ENCODE measurements around the gene GSTM2. TPM values are rescaled to one million over a fixed set of nuclear protein-coding genes. Genes with fewer than 3 reads are reported as not detected.

GSTM2 gene
- total RNA-seq, 2 donors from 2014 or later = 18.4 to 30.3 TPM

DNA sequence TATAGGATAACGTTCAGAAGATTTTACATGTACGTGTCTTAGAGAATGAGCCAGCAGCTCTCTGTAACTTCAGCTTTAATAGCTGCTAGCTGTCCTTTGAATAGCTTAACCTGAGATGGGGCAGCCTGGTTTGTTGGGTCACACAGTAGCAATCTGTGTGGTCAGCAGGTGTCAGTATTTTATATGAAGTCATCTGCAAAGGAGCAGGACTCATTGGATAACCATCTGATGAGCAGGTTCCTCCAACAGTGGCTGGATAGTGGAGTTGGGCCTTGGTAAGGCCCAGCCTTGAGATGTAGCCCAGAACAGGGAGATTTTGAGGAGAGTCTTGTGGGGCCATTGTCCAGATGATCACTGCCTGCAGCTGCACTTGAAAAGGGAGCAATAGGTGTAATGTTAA is 50.6 kb downstream of the GSTM2 start:
- Histone ChIP-seq H3K4me3 (ENCODE audit: low read length) (no peak overlapping the region), H3K36me3 (ENCODE audit: control insufficient read depth, insufficient read depth, low read length) (no peaks in the 10 kb centered on the region), H3K9ac (ENCODE audit: extremely low read depth, low read length, poor library complexity, severe bottlenecking) (no peak overlapping the region), H3K27ac (ENCODE audit: low read depth, low read length) (no peak overlapping the region), H3K9me3 (ENCODE audit: control insufficient read depth, low read length) (peaks cover 8% of the 10 kb centered on the region), H3K4me1 (ENCODE audit: control insufficient read depth, insufficient read depth, low read length) (no peaks in the 10 kb centered on the region), H3K27me3 (ENCODE audit: control insufficient read depth, insufficient read depth, low read length, poor library complexity, severe bottlenecking) (no peaks in the 10 kb centered on the region)
- H3K4me1 Mint-ChIP-seq = peaks cover 3% of the 10 kb centered on the region
- no peak overlapping the region for H3K4me3 Mint-ChIP-seq
- peak; percentile 48 for DNase-seq
- H3K27ac Mint-ChIP-seq = no peak overlapping the region
- TF ChIP-seq, protein P1, sequence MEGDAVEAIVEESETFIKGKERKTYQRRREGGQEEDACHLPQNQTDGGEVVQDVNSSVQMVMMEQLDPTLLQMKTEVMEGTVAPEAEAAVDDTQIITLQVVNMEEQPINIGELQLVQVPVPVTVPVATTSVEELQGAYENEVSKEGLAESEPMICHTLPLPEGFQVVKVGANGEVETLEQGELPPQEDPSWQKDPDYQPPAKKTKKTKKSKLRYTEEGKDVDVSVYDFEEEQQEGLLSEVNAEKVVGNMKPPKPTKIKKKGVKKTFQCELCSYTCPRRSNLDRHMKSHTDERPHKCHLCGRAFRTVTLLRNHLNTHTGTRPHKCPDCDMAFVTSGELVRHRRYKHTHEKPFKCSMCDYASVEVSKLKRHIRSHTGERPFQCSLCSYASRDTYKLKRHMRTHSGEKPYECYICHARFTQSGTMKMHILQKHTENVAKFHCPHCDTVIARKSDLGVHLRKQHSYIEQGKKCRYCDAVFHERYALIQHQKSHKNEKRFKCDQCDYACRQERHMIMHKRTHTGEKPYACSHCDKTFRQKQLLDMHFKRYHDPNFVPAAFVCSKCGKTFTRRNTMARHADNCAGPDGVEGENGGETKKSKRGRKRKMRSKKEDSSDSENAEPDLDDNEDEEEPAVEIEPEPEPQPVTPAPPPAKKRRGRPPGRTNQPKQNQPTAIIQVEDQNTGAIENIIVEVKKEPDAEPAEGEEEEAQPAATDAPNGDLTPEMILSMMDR (conservative IDR thresholded peaks at IDR 0.05) = peak; percentile 50
- H3K27me3 Mint-ChIP-seq (ENCODE audit: insufficient read depth) = peaks cover 5% of the 10 kb centered on the region
- H3K36me3 Mint-ChIP-seq (ENCODE audit: low read depth) = no peaks in the 10 kb centered on the region
- H3K9me3 Mint-ChIP-seq = peaks cover 1% of the 10 kb centered on the region
- WGBS, 2 experiments (ENCODE audit: insufficient coverage in 1 of 2, insufficient read length in 1 of 2) = 82 to 90% methylated on average over 2 of the region's 2 CpGs

DNA sequence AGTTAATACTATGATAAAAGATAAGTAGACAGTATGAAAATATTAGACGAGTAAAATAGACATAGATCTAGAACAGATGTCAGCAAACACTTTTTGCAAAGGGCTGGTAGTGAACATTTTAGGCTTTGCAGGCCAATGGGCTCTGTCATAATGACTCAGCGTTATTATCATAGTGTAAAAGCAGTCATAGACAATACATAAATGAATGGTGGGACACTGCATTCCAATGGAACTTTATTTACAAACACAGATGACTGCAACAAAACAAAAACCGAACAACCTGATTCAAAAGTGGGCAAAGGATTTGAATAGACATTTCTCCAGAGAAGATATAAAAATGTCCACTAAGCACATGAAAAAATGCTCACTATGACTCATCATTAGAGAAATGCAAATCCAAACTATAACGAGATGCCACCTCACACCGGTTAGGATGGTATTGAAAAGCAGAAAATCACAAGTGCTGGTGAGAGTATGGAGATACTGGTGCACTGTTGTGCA is 51.5 kb downstream of the GSTM2 start:
- no peak overlapping the region for H3K27ac ChIP-seq (ENCODE audit: low read depth, low read length)
- DNase-seq = no peak
- H3K4me1 ChIP-seq (ENCODE audit: control insufficient read depth, insufficient read depth, low read length) = no peaks in the 10 kb centered on the region
- H3K36me3 ChIP-seq (ENCODE audit: control insufficient read depth, insufficient read depth, low read length) = no peaks in the 10 kb centered on the region
- no peaks in the 10 kb centered on the region for H3K27me3 ChIP-seq (ENCODE audit: control insufficient read depth, insufficient read depth, low read length, poor library complexity, severe bottlenecking)
- Mint-ChIP-seq H3K4me1 (peaks cover 3% of the 10 kb centered on the region), H3K27ac (no peak overlapping the region), H3K4me3 (no peak overlapping the region), H3K27me3 (ENCODE audit: insufficient read depth) (peaks cover 4% of the 10 kb centered on the region), H3K9me3 (peaks cover 1% of the 10 kb centered on the region), H3K36me3 (ENCODE audit: low read depth) (no peaks in the 10 kb centered on the region)
- peaks cover 8% of the 10 kb centered on the region for H3K9me3 ChIP-seq (ENCODE audit: control insufficient read depth, low read length)
- no peak overlapping the region for H3K4me3 ChIP-seq (ENCODE audit: low read length)
- 92 to 94% methylated on average over 3 to 5 of the region's 5 CpGs for WGBS, 2 experiments (ENCODE audit: insufficient coverage in 1 of 2, insufficient read length in 1 of 2)
- TF ChIP-seq, protein P1 (conservative IDR thresholded peaks at IDR 0.05) = no peak
- H3K9ac ChIP-seq (ENCODE audit: extremely low read depth, low read length, poor library complexity, severe bottlenecking) = no peak overlapping the region

DNA sequence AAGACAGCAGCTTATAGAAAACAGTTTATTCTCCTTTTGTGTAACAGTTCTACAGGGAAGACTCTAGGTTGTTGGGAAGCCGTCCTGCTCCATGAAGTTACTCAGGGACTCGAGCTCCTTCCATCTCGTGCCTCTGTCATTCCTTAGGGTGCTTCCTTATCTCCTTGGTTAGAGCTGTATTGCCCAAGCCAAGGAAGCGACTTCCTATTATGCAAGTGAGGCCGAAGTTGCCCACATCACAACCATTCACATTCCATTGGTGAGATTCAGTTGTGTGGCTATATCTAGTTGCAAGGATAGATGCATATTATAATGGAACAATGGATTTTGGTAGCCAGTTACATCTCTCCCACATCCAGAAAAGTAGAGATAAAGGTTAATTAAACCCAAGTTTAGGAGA is 53.2 kb downstream of the GSTM2 start:
- H3K9ac ChIP-seq (ENCODE audit: extremely low read depth, low read length, poor library complexity, severe bottlenecking) = no peak overlapping the region
- no peak overlapping the region for H3K27ac ChIP-seq (ENCODE audit: low read depth, low read length)
- H3K36me3 ChIP-seq (ENCODE audit: control insufficient read depth, insufficient read depth, low read length) = no peaks in the 10 kb centered on the region
- Mint-ChIP-seq H3K4me3 (no peak overlapping the region), H3K36me3 (ENCODE audit: low read depth) (no peaks in the 10 kb centered on the region), H3K27ac (no peak overlapping the region), H3K9me3 (peaks cover 7% of the 10 kb centered on the region), H3K4me1 (peaks cover 3% of the 10 kb centered on the region), H3K27me3 (ENCODE audit: insufficient read depth) (peaks cover 4% of the 10 kb centered on the region)
- TF ChIP-seq, protein P1 (conservative IDR thresholded peaks at IDR 0.05) = no peak
- H3K4me1 ChIP-seq (ENCODE audit: control insufficient read depth, insufficient read depth, low read length) = no peaks in the 10 kb centered on the region
- DNase-seq = no peak
- 85 to 93% methylated on average over 3 to 4 of the region's 5 CpGs for WGBS, 2 experiments (ENCODE audit: insufficient coverage in 1 of 2, insufficient read length in 1 of 2)
- peaks cover 8% of the 10 kb centered on the region for H3K9me3 ChIP-seq (ENCODE audit: control insufficient read depth, low read length)
- no peak overlapping the region for H3K4me3 ChIP-seq (ENCODE audit: low read length)
- no peaks in the 10 kb centered on the region for H3K27me3 ChIP-seq (ENCODE audit: control insufficient read depth, insufficient read depth, low read length, poor library complexity, severe bottlenecking)

Data from endodermal cell (in vitro differentiated cells).